ENCODE results near the gene SYPL1.

DNA sequence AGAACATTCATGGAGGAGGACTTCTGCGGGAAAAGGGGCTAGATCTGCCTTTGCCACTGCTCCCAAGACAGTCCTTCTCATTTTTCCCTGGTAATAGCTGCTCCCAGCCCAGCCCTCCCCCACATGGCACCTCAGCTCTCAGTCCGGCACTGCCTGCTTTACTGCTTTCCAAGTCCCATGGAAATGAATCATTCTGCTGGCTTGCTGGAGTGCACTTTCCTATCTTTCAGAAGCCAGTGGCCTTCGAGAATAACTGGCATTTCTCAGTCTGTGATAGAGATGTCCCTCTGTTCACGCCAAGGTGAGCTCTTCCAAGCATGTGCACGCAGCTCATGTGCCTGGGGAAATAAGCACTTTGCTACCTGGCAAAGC, 61.4 kb downstream of the SYPL1 start:
- TF ChIP-seq POLR2A (IDR thresholded peaks at IDR 0.05) (no peak), POLR2AphosphoS5 (IDR thresholded peaks at IDR 0.05) (no peak)

Data from spleen (tissue), 3 donors.